ENCODE results near the gene F11R. TPM values are rescaled to one million over a fixed set of nuclear protein-coding genes. Genes with fewer than 3 reads are reported as not detected.
"Not testable (repeated sequence)": the region's sequence is repeated elsewhere in the genome, so short reads cannot be mapped to it uniquely, and the experiment has no call there.

The F11R gene
- total RNA-seq, 1 experiment from 2014 or later: 90.8 TPM

DNA sequence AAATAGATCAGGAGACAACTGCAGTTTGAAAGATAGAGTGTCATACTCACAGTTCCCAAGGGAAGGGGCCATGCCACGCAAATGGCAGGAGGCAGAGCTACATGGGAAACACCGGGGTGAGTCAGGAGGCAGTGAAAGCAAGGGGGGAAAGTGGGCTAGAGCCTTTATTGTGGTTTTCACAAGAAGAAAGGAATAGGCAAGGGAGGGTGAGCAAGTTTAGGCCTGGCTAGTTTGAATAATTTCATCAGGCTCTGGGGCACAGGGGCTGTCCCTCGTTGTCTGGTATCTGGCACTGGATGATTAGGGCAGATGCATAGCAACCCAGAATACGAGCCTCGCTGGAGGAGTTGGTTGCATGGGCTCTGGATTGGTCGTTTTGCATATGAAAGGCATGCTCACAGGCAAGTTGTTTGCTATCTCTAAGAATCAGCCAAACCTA lies 49.3 kb downstream of the F11R start:
- DNase-seq (ENCODE audit: low read depth): no peak

DNA sequence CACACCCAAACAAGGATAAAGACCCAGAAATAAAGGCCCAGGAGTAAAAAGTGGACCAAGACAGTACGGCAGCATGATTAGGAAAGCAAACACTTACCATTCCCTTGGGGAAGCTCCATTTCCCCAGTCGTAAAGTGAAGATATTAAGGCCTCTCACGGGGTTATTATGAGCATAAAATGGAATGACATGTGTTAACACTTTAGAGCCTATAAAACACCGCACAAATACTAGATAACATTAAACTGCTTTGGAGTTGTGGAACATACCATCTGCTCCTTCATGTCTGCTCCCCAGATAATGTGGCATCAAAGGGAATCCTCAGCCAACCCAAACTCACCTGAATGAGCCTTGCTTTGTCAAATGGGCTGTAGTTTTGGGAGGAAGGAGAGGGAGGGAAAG lies 57.4 kb downstream of the F11R start:
- no peak for DNase-seq (ENCODE audit: low read depth)

DNA sequence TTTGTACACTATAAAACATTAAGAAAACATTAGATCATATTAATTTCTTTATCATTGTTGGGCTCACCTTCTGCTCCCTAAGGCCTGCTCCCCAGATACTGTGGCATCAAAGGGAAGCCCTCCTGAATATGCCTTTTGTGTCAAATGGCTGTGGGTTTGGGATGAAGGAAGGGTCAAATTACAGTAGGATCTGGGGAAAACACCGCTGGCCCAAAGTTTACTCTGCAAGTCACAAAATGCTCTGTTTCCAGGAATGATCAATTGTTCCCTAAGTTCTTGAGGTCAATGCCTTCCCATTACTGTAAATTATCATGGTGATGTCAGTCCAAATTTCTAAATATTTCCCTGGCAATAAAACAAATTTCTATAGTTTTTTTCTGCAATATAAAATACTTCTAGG lies 59.5 kb downstream of the F11R start:
- no peak for DNase-seq (ENCODE audit: low read depth)

DNA sequence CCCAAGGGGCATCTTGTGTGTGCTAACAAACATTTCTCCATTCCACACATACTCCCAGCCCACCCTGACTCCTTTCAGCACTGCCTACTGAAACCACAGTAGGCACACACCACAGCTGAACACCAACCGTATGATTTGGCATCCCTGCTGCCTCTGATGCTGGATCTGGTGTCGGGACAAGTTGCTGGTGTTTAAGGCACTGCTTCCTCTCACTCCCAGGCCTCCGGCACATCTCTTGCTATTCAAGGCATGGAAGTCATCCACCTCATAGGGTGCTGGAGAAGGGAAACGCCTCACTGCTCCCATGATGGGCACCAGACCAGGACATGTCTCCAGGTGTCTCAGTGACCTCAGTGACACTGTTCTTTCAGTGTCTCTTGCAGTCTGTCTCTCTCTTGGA lies 64.0 kb downstream of the F11R start:
- DNase-seq (ENCODE audit: low read depth): no peak

DNA sequence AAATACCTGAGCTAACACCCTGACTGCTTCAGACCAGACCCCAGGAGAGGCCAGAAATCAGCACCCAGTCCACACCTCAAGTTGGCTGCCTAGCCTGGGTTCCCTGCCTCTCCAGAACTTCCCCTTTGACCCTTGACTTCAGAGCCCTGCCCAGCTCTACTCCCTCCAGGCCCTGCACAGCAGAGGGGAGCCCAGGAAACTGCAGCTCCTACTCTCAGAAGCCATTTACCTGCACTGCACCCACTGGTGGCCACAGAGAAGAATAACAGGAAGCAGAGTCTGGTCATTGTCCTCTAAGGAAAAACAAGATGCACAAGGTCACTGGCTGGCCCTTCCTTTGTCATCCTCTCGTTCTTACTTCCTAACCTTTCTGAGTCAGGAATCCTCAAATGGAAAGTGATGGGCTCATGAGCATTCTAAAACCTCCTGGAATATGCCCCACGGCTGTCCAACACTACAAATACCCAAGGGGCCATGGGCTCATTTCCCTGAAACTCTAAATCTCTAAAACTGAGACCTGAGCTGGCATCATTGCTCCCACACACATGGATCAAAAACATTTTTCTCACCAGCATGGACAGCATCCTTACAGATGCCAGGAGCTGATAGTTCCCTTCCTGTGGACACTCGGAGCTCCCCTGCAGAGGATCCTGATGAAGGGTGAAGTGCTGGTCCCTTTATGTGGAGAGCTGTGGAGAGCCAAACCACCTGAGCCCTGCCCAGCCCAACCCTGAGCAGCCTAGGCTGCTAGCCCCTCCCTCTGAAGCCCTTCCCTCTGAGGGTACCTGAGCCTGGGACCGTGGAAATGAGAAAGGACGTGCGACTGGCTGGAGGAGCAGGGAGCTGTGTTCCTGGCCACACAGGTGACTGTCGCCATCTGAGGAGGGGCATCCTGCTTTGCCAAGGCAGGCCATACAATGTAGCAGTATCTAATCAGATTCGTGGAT lies 66.5 kb downstream of the F11R start, which contains the start of gene ITLN2:
Gene ITLN2, minus strand, starts transcription at position 652 of the 947 bp plus-strand sequence. Its CDS starts 68 bp downstream, at position 584.
- peak; percentile 60 for DNase-seq (ENCODE audit: low read depth)

DNA sequence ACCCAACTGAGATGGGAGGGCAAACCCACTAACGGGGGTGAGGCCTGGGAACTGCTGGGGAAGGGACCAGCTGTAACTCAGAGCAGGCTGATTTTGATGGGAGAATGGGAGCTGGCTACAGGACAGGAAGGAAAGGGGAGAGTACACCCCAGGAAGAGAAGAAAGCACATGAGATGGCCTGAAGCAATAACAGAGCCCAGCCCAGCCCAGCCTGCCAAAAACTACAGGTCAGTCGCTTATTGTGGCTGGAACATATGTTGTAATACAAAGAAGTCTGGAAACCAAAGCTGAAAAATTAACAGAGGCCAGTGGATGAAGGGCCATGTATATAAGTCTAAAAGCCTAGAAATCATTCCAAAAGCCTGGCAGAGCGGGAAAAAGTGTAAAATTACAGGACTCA lies 67.9 kb downstream of the F11R start:
- DNase-seq (ENCODE audit: low read depth): no peak

DNA sequence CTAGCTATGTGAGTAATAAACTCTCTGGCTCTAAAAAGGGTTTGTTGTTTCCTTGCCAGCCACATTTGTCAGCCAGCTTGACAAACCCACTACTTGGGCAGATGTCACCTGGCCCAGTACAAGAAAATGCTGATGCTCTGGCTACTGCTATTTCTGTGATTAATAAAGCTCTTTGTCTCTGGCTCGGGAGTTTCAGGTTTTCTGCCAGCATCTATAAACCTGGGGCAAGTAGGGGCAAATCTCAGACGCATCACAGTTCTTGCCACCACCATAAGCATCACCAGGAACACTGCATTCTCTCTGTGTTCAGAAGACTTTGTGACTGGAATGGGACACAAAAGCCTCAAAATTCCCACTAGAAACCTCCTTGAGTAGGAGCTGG lies 68.8 kb downstream of the F11R start:
- DNase-seq (ENCODE audit: low read depth): no peak

DNA sequence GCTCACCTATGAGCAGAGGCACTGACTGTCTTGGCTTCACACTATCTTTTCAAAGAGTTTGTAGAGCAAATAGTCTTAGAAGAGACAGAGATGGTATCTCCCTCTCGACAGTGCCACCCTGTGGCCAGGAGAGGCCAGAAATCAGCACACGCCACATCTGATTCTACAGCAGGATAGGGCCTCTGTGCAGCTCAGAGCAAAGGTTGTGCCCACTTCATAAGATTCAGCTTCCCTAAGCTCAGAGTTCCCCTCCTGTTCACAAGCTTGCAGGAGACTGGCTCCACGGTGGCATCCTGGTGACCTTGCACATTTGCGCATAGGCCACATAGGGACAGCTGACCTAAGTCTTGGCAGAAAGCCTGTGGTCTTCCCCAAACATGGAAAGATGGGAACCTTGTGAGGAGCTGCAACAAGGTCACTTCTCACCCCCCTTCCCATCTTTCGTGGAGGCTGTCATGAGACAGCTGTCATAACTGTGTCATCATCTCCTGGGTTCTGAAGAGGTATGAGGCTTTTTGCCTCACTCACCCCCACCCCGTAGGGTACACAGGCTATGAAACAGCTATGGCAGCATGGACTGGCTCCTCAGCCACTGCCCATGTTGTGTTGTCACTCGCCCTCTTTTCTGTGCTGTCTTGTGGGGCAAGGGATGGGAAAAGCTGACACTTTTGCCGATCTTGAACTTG lies 69.4 kb downstream of the F11R start:
- DNase-seq (ENCODE audit: low read depth): peak; percentile 61

DNA sequence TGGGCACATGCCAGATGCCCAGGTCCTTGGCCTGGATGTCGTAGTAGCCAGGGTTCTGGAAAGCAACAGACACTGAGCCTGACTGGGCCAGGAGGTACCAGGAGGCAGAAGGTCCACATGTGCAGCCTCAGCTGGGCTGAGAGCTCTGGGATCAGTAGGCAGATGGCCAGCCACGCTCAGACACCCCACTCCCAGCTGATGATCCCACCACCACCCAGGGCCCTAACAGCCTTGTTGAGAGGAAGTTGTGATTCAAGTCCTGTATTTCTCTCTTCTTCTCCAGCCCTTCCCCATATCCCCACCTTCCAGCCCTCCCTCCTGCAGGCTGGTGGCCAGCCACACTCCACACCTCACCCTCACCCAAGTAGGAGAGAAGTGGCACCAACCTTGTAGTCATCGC lies 70.3 kb downstream of the F11R start:
- no peak for DNase-seq (ENCODE audit: low read depth)

DNA sequence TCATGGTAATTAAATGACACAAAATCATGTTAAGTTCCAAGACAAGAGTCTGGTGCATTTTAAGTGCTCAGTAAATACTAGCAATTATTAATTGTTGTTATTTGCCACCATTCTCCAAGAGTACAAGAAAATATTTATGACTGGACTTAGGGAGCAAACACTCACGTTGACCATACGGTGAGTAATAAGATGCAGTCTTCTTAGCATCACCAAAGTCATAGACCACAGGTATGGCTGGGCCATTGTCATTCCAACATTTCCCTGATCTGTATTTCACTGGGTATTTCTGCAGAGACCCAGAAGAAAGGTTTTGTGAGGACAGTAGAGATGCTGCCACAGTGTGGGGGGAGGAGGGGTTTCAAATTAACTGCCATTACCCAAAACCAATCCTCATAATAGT lies 71.1 kb downstream of the F11R start:
- DNase-seq (ENCODE audit: low read depth): peak; percentile 29

DNA sequence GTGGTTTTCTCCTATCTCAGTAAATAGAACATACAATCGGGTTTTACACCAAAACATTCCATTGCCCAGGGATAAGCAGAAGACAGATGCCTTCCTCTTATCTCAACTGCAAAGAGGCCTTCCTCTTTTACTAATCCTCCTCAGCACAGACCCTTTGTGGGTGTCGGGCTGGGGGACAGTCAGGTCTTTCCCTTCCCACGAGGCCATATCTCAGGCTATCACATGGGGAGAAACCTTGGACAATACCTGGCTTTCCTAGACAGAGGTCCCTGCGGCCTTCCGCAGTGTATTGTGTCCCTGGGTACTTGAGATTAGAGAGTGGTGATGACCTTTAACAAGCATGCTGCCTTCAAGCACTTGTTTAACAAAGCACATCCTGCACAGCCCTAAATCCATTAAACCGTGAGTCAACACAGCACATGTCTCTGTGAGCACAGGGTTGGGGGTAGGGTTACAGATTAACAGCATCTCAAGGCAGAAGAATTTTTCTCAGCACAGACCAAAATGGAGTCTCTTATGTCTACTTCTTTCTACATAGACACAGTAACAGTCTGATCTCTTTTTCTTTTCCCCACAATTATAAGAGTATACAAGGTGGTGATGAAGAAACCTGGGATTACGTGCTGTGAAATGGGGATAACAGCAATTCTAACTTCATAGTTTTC lies 71.6 kb downstream of the F11R start:
- peak; percentile 54 for DNase-seq (ENCODE audit: low read depth)

DNA sequence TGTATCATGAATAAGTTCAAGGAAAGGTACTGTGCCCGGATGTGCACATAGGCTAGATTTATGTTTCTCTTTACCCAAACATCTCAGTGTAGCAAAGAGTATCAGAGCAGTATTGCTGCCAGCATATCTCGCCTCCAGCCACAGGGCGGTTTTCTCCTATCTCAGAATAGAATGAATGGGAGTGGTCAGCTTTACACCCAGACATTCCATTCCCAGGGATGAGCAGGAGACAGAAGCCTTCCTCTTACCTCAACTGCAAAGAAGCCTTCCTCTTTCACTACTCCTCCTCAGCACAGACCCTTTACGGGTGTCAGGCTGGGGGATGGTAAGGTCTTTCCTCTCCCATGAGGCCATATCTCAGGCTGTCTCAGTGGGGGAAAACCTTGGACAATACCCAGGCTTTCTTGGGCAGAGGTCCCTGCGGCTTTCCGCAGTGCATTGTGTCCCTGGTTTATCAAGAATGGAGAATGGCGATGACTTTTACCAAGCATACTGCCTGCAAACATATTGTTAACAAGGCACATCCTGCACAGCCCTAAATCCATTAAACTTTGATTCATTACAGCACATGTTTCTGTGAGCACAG lies 73.7 kb downstream of the F11R start:
- DNase-seq (ENCODE audit: low read depth): not testable (repeated sequence)

DNA sequence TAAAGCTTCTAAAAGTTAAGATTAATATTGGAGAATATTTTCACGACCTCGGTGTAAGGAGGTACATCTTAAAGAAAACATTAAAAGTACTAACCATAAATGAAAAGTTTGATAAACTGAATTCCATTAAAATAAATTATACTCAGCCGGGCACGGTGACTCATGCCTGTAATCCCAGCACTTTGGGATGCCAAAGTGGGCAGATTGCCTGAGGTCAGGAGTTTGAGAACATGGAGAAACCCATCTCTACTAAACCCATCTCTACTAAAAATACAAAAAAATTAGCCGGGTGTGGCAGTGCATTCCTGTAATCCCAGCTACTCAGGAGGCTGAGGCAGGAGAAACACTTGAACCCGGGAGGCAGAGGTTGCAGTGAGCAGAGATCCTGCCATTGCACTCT lies 75.1 kb downstream of the F11R start:
- peak; percentile 62 for DNase-seq (ENCODE audit: low read depth)

Other genes starting within 250 kb of the F11R start
- not detected in 2 replicates for gene LY9, start 225.0 kb downstream of the F11R start, total RNA-seq (2014; rRNA removed; shearing (Covaris generic))
- gene CD244, start 158.3 kb downstream of the F11R start, total RNA-seq (2014; rRNA removed; shearing (Covaris generic)): not detected in 2 replicates
- gene ITLN1, start 136.0 kb downstream of the F11R start, total RNA-seq (2014; rRNA removed; shearing (Covaris generic)): not detected in 2 replicates
- not detected in 2 replicates for gene ITLN2, start 66.3 kb downstream of the F11R start, total RNA-seq (2014; rRNA removed; shearing (Covaris generic))
- 0.27 and 0.44 TPM in 2 replicates for gene TSTD1, start 17.8 kb upstream of the F11R start, total RNA-seq (2014; rRNA removed; shearing (Covaris generic))
- 82.7 and 89.0 TPM in 2 replicates for gene USF1, start 24.8 kb upstream of the F11R start, total RNA-seq (2014; rRNA removed; shearing (Covaris generic))
- 0.12 TPM in 1 of 2 replicates, not detected in the other for gene ARHGAP30, start 48.7 kb upstream of the F11R start, total RNA-seq (2014; rRNA removed; shearing (Covaris generic))
- not detected in 2 replicates for gene NECTIN4, start 68.4 kb upstream of the F11R start, total RNA-seq (2014; rRNA removed; shearing (Covaris generic))
- 3.0 and 3.9 TPM in 2 replicates for gene KLHDC9, start 77.2 kb upstream of the F11R start, total RNA-seq (2014; rRNA removed; shearing (Covaris generic))
- gene PFDN2, start 96.9 kb upstream of the F11R start, total RNA-seq (2014; rRNA removed; shearing (Covaris generic)): 105 and 111 TPM in 2 replicates
- 24.5 and 31.5 TPM in 2 replicates for gene NIT1, start 97.0 kb upstream of the F11R start, total RNA-seq (2014; rRNA removed; shearing (Covaris generic))
- 34.0 and 36.6 TPM in 2 replicates for gene DEDD, start 111.5 kb upstream of the F11R start, total RNA-seq (2014; rRNA removed; shearing (Covaris generic))
- 97.0 and 125 TPM in 2 replicates for gene UFC1, start 132.8 kb upstream of the F11R start, total RNA-seq (2014; rRNA removed; shearing (Covaris generic))
- gene USP21, start 138.3 kb upstream of the F11R start, total RNA-seq (2014; rRNA removed; shearing (Covaris generic)): 7.9 and 10.1 TPM in 2 replicates
- 6.2 and 7.2 TPM in 2 replicates for gene PPOX, start 145.3 kb upstream of the F11R start, total RNA-seq (2014; rRNA removed; shearing (Covaris generic))
- 36.6 and 41.8 TPM in 2 replicates for gene B4GALT3, start 156.4 kb upstream of the F11R start, total RNA-seq (2014; rRNA removed; shearing (Covaris generic))
- gene ADAMTS4, start 177.9 kb upstream of the F11R start, total RNA-seq (2014; rRNA removed; shearing (Covaris generic)): 0.39 and 0.67 TPM in 2 replicates
- 58.4 and 111 TPM in 2 replicates for gene NDUFS2, start 181.2 kb upstream of the F11R start, total RNA-seq (2014; rRNA removed; shearing (Covaris generic))
- not detected in 2 replicates for gene FCER1G, start 194.1 kb upstream of the F11R start, total RNA-seq (2014; rRNA removed; shearing (Covaris generic))
- not detected in 2 replicates for gene APOA2, start 202.5 kb upstream of the F11R start, total RNA-seq (2014; rRNA removed; shearing (Covaris generic))
- gene TOMM40L, start 204.9 kb upstream of the F11R start, total RNA-seq (2014; rRNA removed; shearing (Covaris generic)): 13.5 and 14.3 TPM in 2 replicates
- not detected in 2 replicates for gene NR1I3, start 217.1 kb upstream of the F11R start, total RNA-seq (2014; rRNA removed; shearing (Covaris generic))
- gene PCP4L1, start 237.6 kb upstream of the F11R start, total RNA-seq (2014; rRNA removed; shearing (Covaris generic)): not detected in 2 replicates

Measured in M059J (cell line).